HTERT RPE-1 (cell line): ENCODE data around the gene IKZF3.
"Not testable (repeated sequence)": the region's sequence is repeated elsewhere in the genome, so short reads cannot be mapped to it uniquely, and the experiment has no call there.

Source experiments
- in situ Hi-C: fragments of 300-500 bp; cut with MboI; formaldehyde crosslinking; loops from 4 replicates; pipeline ENCODE4 v1.14.3; 2020; ENCODE audit warnings: low sequenced_read_pairs

Gene IKZF3

DNA sequence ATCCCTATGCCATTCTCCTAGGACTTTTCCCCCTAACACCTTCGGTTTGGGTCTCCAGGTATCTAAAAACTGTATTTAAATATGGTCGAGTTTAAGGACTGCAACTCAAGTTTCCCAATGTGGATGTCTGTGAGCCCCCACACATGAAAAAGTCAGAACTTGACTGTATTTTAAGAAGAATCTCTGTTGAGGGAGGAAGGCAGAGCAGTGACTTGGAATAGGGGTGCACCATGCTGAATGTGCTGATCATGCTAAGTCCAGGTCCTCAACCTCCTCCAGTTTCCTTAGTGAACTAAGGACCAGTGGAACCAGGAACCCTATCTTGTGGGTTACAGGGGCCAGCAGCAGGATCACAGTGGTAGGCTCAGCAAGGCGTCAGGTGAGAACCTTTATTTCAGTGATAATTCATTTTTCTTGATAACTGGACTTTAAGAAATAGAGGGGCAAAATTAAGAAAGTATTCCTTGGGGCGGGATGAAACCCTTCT lies 106.9 kb downstream of the IKZF3 start:
- in situ Hi-C loops, result no loop called here

DNA sequence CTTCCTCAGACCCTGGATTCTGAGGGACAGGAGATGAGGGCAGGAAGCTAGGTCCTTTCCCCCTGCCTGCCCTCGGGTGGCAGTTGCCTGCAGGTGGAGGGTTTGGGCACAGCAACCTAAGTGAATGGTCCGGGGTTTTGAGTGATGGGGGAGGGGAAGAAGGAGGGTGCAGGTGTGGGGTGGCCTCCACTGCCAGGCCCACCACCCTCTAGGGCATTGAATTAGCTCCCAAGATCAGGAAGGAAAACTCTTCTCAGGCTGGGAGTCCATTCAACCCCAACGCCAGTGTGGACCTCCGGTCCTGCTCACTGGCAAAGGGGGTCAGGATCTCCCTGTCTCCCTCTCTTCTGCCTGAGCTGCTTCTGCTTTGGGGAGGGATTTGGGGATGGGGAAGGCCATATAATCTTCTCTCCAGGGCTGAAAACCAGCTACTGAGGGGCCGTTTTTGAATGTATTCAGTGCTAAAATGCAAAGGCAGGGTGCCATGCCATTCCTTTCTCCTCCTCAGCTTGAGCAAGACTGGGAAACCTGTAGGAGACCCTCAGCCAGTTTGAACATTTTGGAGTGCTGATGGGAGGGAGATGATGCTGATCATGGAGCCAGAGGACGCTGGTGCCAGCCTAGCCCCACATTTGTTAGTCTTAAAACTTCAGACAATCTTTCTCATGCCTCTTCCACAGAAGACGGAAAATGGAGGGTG lies 107.6 kb downstream of the IKZF3 start:
- in situ Hi-C loops, result no loop called here

DNA sequence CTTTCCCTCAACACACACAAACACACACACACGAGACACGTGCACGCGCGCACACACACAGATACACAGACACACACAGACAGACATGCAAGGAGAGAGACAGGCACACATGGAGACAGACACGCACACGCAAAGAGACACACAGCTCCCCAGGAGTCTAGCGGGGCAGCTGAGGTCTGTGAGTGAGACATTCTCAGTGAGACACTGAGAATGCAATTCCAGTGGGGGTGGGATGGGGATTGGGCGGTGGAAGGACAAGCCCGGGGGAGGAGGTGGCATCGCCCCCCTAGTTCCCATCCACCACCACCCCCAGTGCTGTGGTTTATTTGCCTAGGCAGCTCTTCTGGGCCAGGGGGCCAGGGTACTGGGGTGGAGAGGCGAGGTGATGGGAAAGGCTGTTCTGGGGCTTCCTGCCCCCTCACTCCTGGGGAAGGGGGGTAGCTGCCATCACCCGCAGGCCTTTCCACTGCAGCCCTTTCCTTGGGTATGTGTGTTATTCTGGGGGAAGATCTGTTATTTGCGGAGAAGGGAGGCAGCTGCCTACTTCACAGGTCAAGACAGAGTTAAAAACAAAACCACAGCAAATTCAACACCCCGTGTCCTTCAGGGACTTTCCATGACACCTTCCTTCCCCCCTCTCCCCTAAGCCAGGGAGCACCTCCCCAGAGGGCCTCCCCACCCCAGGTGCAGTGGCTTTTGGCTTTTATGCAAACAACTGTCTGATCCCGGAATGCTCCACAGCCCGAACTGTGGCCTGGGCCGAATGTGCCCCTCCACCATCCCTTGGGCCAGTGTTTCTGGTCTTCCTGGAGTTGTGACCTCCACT lies 108.3 kb downstream of the IKZF3 start:
- in situ Hi-C loops, result no loop called here

DNA sequence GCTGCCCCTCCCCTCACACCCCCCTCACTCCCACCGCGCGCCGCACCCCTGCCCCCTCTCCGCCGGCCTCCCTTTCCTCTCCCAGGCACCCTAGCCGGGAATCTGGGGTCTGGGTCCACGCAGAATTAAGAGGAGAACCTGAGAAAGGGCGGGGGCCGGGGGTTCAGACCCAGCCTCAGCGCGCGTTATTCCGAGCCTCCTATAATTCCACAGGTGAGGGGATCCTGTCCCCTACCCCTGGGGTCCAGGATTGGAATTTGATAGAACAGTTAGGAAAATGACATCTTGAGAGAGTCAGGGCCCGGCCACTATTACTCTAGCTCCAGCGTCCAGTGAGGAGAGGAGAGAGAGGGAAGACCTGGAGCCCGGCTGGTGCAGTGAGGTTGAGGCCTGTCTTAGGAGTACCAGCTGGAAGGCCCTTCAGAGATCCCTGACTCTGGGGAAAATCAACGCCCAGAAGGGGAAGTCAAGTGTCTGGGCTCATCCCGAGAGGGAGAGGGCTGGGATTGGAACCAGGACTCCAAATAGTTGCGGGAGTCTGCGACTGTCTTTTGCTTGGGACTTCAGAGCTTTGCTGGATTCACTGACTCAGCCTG lies 109.1 kb downstream of the IKZF3 start:
- in situ Hi-C loops, result no loop called here

DNA sequence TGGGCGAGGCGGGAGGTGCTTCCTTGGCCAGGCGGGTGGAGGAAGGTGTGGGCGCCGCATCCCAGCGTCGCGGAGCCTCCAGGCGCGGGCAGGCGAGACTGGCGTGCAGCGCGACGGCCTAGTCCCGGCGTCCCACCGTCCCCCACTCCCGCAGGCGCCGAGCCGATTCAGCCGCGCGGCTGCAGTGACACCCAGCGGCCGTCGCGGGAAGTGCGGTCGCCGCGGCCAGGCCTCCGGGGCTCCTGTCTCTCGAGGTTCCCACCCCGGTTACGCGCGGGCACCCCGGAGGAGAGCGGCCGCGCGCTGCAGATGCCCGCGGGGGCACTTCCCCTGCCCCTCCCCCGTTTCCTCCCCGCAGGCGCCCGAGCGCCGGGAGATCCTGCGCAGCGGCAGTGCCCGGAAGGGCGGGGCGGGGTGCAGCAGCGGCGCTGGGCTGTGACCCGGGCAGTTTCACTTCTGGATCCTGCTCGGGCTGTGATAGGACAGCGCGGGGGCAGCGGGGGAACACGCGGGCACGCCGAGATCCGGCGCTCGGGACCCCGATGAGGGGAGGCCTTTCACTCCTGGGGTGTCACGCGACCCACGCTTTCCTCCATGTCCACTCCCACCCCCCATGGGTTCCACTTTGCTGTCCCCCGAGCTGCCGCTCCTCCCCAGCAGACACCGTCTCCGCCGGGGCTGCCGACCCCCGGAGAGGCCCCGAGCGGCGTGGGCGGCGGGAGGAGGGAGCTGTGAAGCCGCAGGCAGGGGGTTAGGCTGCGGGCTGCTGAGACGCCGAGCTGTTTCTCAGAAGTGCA lies 109.8 kb downstream of the IKZF3 start:
- in situ Hi-C loops, result no loop called here

DNA sequence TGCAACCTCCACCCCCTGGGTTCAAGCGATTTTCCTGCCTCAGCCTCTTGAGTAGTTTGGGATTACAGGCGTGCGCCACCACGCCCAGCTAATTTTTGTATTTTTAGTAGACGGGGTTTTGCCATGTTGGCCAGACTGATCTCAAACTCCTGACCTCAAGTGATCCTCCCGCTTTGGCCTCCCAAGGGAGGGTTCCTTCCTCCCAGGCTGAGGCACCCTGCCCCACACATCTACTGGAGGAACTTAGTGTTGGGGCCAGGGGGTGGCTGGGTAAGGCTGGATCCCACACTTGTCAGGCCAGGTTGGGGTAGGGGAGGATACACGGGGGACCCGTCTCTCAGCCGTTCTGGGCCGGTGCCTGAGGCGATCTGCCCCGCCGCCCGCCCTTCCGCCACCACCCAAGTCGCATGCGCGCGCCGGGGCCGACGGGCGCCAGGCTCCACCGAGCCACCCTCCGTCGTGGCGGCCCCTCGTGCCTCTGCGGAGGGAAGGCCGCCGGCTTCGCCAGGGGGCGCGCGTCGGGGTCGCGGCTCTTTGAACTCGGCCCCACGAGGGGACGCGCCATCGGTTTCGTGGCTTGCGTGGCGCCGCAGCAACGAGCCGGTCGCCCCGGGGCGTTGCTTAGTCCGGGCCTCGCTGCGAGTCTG lies 110.5 kb downstream of the IKZF3 start:
- in situ Hi-C loops, result no loop called here

DNA sequence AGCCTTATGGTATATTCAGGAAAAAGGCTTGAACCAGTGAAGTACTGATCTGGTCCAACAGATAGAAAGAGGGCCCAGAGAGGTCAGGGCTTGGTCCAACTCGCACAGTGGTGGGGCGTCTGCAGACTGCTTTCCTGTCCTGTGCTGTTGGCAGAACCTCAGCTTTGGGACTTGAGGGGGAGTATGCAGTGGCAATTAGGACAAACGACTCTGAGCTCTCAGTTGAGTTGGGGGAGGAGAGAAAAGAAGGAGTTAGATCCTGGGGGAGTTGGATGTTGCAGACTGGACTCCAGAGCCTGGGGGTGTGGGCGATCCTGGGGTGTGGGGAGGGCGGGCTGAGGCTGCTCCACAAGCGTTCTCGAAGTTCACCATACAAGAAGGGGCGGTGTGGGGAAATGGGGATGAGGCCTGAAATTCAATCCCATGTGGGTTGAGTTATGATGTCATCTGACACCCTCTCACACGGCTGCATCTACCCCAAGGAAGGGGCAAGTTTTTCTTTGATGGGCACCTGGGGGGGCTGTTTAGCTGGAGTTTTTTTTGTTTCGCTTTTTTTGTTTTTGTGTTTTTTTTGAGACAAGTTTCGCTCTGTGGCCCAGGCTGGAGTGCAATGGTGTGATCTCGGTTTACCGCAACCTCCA lies 111.8 kb downstream of the IKZF3 start:
- in situ Hi-C loops, result no loop called here

DNA sequence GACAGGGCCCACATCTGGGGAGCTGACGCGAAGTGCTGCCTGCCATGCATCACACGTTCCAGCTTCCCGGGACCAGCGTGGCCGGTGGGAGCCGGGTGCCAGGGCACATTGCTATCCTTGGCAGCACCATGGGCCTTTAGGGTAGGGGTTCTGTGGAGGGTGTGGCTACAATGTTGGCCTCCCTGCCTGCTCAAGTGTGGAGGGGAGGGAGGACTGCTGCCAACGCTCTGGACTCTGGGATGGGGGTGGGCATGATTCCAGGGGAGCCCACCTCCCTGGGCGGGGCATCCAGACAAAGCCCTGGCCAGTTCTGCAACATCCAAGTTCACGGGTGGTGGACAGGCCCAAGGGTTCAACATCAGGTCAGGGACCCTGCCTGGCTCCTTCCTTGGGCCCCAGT lies 112.5 kb downstream of the IKZF3 start:
- in situ Hi-C loops, result no loop called here

DNA sequence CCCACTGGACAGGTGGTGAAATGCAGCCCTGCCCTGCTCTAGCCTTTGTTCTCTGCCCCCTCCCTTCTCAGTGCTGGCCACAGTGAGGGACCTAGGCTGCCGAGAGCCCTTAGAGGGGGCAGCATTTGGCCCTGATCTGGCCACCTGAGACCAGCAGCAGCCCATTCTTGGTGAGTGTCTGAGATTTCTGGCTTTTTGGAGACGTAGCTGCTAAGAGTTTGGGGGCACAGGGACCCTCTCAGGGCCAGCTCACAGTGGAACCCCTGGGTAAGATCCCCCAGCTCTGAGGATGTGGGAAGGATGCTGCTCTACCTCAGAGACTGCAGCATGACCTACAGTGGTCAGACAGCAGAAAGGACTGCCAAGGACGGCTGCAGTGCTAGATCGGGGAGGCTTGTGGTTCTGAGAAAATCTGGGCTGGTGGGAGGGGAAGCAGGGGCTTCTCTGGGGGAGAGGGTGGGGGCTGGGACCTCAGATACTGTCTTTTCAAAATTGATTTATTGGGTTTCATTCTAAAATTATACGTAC lies 113.0 kb downstream of the IKZF3 start:
- in situ Hi-C loops, result no loop called here

DNA sequence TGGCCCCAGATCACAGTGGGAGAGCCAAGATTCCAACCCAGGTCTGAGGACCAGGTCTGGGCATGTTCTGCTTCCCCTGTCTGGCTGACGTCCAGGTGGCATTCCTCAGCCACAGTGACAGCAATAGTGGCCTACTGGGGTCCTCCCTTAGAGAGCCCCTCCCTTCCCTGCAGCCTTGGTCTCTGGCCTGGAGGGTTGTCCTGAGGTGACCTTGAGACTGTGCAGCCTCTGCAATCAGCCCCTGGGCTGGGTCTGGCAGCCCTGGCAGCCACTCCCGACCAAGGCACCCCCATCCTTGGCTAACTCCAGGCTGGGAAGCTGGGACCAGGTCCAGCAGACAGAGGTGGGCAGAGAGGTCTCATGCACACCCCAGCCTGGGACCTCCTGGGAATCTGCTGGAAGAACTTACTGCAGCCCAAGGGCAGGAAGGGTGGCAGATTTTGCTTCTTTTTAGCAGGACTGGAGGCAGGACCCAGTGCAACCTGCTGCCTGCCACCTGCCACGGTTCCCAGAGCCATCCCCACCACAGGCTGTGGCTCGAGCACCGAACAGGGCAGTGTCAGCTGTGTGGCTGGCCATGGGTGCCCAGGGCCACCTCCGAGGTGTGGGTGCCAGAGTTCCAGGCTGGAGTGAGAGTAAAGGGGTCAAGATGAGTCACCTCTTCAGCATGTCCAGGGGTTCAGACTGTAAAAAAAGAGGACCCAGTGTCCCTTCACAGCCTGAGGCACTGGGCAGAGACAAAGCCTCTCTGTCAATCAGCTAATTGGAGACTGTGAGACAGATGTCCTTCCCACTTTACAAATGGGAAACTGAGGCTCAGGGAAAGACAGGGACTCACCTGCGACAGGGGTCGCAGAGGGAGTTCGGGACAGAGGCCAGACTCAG lies 113.7 kb downstream of the IKZF3 start:
- in situ Hi-C loops, result no loop called here

DNA sequence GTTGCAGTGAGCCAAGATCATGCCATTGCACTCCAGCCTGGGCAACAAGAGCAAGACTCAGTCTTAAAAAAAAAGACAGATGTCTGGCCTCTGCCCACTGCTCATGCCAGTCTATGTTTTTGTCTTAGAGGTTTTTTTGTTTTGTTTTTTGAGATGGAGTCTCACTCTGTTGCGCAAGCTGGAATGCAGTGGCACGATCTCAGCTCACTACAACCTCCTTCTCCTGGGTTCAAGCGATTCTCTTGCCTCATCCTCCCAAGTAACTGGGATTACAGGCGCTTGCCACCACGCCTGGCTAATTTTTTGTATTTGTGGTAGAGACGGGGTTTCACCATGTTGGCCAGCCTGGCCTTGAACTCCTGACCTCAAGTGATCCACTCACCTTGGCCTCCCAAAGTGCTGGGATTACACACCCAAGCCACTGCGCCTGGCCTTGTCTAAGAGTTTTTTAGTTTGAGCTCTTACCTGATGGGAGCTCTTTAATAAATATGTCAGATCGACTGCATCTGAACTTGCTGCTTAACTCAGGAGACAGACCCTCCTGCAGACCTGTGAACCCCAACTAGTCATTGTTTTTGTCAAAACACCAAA lies 115.6 kb downstream of the IKZF3 start:
- in situ Hi-C loops, result not testable (repeated sequence)

DNA sequence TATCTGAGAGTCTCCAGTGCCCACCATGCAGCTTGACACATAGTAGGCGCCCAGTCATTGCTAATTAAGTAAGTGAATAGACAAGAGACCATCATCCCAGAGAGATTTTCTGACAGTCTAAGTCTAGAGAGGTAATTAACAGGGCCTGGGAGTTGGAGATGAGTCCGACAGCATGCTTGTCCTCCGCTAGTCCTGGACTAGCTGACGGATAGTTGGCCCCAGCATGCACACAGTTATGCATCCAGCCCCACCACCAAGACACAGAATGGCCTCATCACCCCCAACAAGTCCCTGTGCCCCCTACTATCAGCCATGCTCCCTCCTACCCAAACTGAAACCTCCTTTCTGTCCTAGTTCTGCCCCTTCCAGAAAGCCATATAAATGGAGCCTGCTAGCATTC lies 116.4 kb downstream of the IKZF3 start:
- in situ Hi-C loops, result no loop called here

DNA sequence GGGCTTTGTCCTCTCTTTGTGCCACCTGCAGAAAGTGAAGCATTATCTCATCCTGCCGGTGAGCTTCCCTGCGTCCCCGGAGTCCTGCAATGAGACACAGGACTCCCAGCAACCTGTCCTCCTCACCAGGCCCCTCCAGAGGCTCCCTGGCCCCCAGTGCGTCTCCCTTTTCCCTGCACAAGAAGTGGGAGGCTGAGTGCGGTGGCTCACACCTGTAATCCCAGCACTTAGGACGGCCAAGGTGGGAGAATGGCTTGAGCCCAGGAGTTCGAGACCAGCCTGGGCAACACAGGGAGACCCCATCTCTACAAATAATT lies 118.0 kb downstream of the IKZF3 start:
- in situ Hi-C loops, result no loop called here

DNA sequence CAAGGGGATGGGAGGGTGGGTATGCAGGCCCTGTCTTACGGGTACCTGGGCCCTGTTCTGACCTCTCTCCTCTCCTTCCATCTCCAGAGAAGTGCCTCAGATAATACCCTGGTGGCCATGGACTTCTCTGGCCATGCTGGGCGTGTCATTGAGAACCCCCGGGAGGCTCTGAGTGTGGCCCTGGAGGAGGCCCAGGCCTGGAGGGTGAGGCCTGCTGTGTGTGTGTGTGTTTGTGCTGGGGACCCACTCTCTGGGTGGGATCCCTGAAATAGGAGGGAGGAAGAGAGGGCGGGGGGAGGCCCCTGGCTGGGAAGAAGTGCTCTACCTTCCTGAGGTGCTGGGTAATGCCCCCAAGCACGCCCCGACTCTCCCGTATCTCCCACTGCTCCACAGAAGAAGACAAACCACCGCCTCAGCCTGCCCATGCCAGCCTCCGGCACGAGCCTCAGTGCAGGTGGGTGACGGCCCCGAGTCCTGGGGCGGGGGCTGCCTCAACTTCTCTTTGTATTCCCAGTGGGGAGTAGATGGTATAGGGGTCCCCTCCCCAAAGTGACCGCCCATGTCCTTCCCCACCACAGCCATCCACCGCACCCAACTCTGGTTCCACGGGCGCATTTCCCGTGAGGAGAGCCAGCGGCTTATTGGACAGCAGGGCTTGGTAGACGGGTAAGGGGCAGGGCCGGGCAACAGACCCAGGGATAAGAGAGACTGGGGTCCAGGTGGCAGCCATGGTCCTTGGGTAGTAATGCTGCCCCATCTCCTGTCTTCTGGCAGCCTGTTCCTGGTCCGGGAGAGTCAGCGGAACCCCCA lies 118.6 kb downstream of the IKZF3 start:
- in situ Hi-C loops, result no loop called here

DNA sequence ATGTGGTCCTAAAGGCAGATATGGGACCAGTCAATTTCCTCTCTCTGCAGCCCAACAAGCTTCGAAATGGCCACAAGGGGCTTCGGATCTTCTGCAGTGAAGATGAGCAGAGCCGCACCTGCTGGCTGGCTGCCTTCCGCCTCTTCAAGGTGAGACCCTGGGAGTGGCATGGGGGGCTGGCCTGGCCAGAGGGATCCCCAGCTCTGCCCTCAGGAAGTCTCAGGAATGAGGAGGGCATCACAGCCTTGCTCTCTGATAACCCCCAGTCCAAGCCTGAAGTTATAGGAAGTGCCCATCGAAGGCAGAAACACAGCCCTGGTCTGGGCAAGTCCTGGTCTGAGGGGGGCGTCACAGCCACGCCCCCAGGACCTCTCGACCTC lies 119.3 kb downstream of the IKZF3 start:
- in situ Hi-C loops, result no loop called here

DNA sequence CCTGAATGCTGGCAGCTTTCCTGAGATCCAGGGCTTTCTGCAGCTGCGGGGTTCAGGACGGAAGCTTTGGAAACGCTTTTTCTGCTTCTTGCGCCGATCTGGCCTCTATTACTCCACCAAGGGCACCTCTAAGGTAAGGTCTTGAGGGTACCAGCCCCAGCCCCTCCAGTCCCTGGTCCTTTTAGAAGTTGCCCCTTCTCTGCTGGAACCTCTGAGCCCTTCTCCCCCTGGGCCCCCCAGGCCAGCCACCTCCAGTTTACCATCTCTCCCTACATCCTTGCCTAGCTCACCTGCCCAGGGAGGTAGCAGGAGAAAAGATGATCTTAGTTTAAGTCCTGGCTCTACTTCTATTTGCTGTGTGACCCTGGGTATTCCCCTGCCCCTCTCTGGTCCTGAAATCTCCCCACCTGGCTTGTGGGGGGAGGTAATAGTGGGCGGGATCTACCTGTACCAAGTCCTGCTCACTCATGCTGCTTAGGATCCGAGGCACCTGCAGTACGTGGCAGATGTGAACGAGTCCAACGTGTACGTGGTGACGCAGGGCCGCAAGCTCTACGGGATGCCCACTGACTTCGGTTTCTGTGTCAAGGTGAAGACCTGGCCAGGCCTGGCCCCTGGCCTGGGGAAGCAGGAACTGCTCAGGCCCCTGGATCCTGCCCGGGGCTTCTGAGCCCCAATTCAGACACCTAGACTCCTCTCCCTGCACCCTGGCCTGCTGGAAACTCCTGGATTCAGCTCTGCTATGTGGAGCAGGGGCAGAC lies 119.9 kb downstream of the IKZF3 start:
- in situ Hi-C loops, result no loop called here

DNA sequence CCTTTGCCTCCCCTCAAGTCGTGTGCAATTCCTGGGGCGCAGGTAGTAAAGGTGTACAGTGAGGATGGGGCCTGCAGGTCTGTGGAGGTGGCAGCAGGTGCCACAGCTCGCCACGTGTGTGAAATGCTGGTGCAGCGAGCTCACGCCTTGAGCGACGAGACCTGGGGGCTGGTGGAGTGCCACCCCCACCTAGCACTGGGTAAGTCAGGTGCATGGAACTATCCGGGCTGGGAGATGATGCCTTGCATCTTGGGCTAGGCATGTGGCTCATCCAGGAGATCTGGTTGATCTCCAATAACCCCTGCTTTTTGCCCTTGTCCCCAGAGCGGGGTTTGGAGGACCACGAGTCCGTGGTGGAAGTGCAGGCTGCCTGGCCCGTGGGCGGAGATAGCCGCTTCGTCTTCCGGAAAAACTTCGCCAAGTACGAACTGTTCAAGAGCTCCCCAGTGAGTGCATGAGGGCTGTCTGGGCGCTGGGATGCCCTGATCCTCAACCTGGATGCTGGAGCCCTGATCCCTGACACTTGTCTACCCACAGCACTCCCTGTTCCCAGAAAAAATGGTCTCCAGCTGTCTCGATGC lies 121.2 kb downstream of the IKZF3 start:
- in situ Hi-C loops, result no loop called here
